HepG2 (cell line): Measurements from ENCODE around the gene ATRN. TPM values are rescaled to one million over a fixed set of nuclear protein-coding genes. Genes with fewer than 3 reads are reported as not detected.
A peak's percentile ranks its signal among the peaks of the same experiment; 100 is the strongest.

ENCODE experiments used
- BORCS8-MEF2B ChIP-seq: sonication (generic); formaldehyde crosslinking; IDR thresholded peaks from 2 replicates; pipeline ENCODE4 v1.8.0; 2022; ENCODE audit warnings: mild to moderate bottlenecking, missing genetic modification reagents
- FOXC1 ChIP-seq: sonication (generic); formaldehyde crosslinking; IDR thresholded peaks from 2 replicates; pipeline ENCODE4 v1.8.0; 2022; ENCODE audit warnings: mild to moderate bottlenecking, missing genetic modification reagents, borderline replicate concordance
- JUND ChIP-seq: sonication (generic); formaldehyde crosslinking; IDR thresholded peaks from 2 replicates; pipeline ENCODE4 v1.8.0; 2022; ENCODE audit warnings: mild to moderate bottlenecking, missing genetic modification reagents
- KAT8 ChIP-seq: IDR thresholded peaks from 2 replicates; pipeline ENCODE4 v1.6.1; 2016; ENCODE audit warnings: missing genetic modification reagents, missing compliant biosample characterization
- KDM1A ChIP-seq: IDR thresholded peaks from 2 replicates; pipeline ENCODE4 v1.6.1; 2016; ENCODE audit warnings: missing compliant biosample characterization
- NFE2L1 ChIP-seq: sonication (generic); formaldehyde crosslinking; IDR thresholded peaks from 2 replicates; pipeline ENCODE4 v1.4.0; 2020; ENCODE audit warnings: missing genetic modification reagents, mild to moderate bottlenecking, borderline replicate concordance
- SCMH1 ChIP-seq: sonication (generic); formaldehyde crosslinking; IDR thresholded peaks from 2 replicates; pipeline ENCODE4 v1.9.0; 2021; ENCODE audit warnings: missing genetic modification reagents, mild to moderate bottlenecking, borderline replicate concordance
- SMAD3 ChIP-seq: sonication (generic); formaldehyde crosslinking; IDR thresholded peaks from 2 replicates; pipeline ENCODE4 v1.4.0; 2020; ENCODE audit warnings: missing genetic modification reagents
- SNAI1 ChIP-seq: sonication (generic); formaldehyde crosslinking; IDR thresholded peaks from 2 replicates; pipeline ENCODE4 v1.5.0; 2020; ENCODE audit warnings: mild to moderate bottlenecking, missing genetic modification reagents, borderline replicate concordance
- TBX3 ChIP-seq: fragments of 450-650 bp; IDR thresholded peaks from 2 replicates; pipeline ENCODE4 v1.6.1; 2017; ENCODE audit warnings: antibody characterized with exemption, mild to moderate bottlenecking, inconsistent platforms, borderline replicate concordance
- TOPORS ChIP-seq: sonication (generic); formaldehyde crosslinking; IDR thresholded peaks from 2 replicates; pipeline ENCODE4 v1.8.0; 2023; ENCODE audit warnings: mild to moderate bottlenecking, missing genetic modification reagents
- ZNF329 ChIP-seq: sonication (generic); formaldehyde crosslinking; IDR thresholded peaks from 2 replicates; pipeline ENCODE4 v1.9.0; 2021; ENCODE audit warnings: low read depth, mild to moderate bottlenecking, missing genetic modification reagents
- ZNF562 ChIP-seq: sonication (generic); formaldehyde crosslinking; IDR thresholded peaks from 2 replicates; pipeline ENCODE4 v1.8.0; 2022; ENCODE audit warnings: missing genetic modification reagents, borderline replicate concordance
- polyA plus RNA-seq, 8 experiments: library from polyadenylated mRNA; depleted of rRNA in 3 of 8; stranded (reverse) in 7 of 8; unstranded in 1 of 8; fragments of >200 nt; fragmentation: Illumina TruSeq in 4 of 8; extraction: Trizol in 4 of 8; gene quantifications; 2 replicates each; pipeline versions ENCODE4 v1.2.1 to v1.2.3, GENCODE V29; 2011 to 2016; ENCODE audit warnings: low read depth in 4 of 8, missing spikeins in 1 of 8, mixed read lengths in 1 of 8; ENCODE audit not compliant: insufficient read depth in 1 of 8
- total RNA-seq, 5 experiments: library from RNA; depleted of rRNA; stranded (reverse); fragments of >200 nt; fragmentation: Illumina TruSeq; extraction: Trizol; gene quantifications; 2 replicates each; pipeline ENCODE4 v1.2.3, GENCODE V29; 2016; ENCODE audit warnings: low read depth in 1 of 5
- TF ChIP-seq, protein P1 (sequence below): sonication (generic); formaldehyde crosslinking; IDR thresholded peaks from 2 replicates; pipeline ENCODE4 v1.8.0; 2022; ENCODE audit warnings: mild to moderate bottlenecking, missing genetic modification reagents
- TF ChIP-seq, protein P2 (sequence below), 2 experiments: sonication (generic) in 1 of 2; formaldehyde crosslinking in 1 of 2; IDR thresholded peaks; 2 replicates each; pipeline versions ENCODE4 v1.4.0 to v1.6.1; 2016 to 2020; ENCODE audit warnings: borderline replicate concordance in 1 of 2, low read depth in 1 of 2, mild to moderate bottlenecking in 1 of 2, missing genetic modification reagents in 1 of 2
- TF ChIP-seq, protein P3 (sequence below): IDR thresholded peaks from 2 replicates; pipeline ENCODE4 v1.6.1; 2016; ENCODE audit warnings: low read depth, borderline replicate concordance
- TF ChIP-seq, protein P4 (sequence below): sonication (generic); formaldehyde crosslinking; IDR thresholded peaks from 2 replicates; pipeline ENCODE4 v1.5.1; 2020; ENCODE audit warnings: missing genetic modification reagents, mild to moderate bottlenecking, borderline replicate concordance
- TF ChIP-seq, protein P5 (sequence below): sonication (generic); formaldehyde crosslinking; IDR thresholded peaks from 2 replicates; pipeline ENCODE4 v1.4.0; 2020; ENCODE audit warnings: missing genetic modification reagents

The ATRN gene
- total and polyA plus RNA-seq, 2 of the 13 experiments (the other 11 are each of a cell fraction or from before 2014, with no cell fraction given) = 44.2 to 81.1 TPM

DNA sequence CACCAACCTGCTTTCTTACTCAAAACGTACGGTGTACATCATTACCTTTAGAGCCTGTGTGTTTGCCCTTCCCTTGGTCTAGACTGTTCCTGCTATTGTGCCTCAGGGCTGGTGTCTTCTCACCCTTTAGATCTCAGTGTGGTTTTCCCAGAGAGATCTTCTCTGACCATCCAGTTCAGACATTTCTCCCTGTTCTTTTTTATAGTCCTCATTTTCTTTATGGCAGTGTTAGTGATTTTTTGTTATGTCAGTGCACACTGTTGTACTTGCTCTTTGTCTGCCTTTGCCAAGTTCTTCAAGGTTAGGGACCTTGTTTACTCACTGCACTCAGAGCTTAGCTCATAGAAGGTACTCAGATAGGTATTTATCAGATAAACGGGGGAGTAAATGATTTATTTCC lies 82.8 kb downstream of the ATRN start (continued):
- TF ChIP-seq, protein P1, sequence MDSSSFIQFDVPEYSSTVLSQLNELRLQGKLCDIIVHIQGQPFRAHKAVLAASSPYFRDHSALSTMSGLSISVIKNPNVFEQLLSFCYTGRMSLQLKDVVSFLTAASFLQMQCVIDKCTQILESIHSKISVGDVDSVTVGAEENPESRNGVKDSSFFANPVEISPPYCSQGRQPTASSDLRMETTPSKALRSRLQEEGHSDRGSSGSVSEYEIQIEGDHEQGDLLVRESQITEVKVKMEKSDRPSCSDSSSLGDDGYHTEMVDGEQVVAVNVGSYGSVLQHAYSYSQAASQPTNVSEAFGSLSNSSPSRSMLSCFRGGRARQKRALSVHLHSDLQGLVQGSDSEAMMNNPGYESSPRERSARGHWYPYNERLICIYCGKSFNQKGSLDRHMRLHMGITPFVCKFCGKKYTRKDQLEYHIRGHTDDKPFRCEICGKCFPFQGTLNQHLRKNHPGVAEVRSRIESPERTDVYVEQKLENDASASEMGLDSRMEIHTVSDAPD (CRISPR knock-in tag) = peak; percentile 48; the same call in 1 of the 2 replicates
- no peak for TF ChIP-seq SCMH1 (CRISPR knock-in tag)
- no peak for TF ChIP-seq ZNF562 (CRISPR knock-in tag)
- no peak for TF ChIP-seq BORCS8-MEF2B
- TF ChIP-seq SNAI1 (CRISPR knock-in tag) = no peak
- TF ChIP-seq, protein P2, sequence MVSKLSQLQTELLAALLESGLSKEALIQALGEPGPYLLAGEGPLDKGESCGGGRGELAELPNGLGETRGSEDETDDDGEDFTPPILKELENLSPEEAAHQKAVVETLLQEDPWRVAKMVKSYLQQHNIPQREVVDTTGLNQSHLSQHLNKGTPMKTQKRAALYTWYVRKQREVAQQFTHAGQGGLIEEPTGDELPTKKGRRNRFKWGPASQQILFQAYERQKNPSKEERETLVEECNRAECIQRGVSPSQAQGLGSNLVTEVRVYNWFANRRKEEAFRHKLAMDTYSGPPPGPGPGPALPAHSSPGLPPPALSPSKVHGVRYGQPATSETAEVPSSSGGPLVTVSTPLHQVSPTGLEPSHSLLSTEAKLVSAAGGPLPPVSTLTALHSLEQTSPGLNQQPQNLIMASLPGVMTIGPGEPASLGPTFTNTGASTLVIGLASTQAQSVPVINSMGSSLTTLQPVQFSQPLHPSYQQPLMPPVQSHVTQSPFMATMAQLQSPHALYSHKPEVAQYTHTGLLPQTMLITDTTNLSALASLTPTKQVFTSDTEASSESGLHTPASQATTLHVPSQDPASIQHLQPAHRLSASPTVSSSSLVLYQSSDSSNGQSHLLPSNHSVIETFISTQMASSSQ (IDR thresholded peaks at IDR 0.05; ENCODE audit: low read depth) = no peak
- TF ChIP-seq, protein P2 (CRISPR knock-in tag; IDR thresholded peaks at IDR 0.05; ENCODE audit: borderline replicate concordance) = peak; percentile 71; the same call in 1 of the 2 replicates
- no peak for TF ChIP-seq KDM1A (CRISPR knock-in tag)
- TF ChIP-seq, protein P3, sequence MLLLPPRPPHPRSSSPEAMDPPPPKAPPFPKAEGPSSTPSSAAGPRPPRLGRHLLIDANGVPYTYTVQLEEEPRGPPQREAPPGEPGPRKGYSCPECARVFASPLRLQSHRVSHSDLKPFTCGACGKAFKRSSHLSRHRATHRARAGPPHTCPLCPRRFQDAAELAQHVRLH (CRISPR knock-in tag) = no peak
- no peak for TF ChIP-seq NFE2L1
- no peak for TF ChIP-seq JUND
- TF ChIP-seq, protein P4, sequence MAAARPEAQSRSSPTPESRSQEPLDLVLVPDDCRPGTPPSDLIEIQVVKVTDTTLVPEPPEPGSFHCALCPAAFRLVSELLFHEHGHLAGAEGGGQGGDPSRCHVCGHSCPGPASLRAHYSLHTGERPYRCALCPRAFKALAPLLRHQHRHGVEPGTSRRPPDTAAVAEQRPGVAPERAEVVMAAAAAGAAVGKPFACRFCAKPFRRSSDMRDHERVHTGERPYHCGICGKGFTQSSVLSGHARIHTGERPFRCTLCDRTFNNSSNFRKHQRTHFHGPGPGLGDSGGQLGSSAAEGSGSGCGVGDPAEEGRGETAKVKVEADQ (CRISPR knock-in tag) = no peak
- no peak for TF ChIP-seq FOXC1 (CRISPR knock-in tag)
- TF ChIP-seq KAT8 = no peak
- TF ChIP-seq ZNF329 (CRISPR knock-in tag) = no peak
- no peak for TF ChIP-seq TBX3
- TF ChIP-seq TOPORS (CRISPR knock-in tag) = no peak
- TF ChIP-seq SMAD3 = 0 out of 2 replicates have a peak, but pooled peaks have one; percentile 18
- TF ChIP-seq, protein P5, sequence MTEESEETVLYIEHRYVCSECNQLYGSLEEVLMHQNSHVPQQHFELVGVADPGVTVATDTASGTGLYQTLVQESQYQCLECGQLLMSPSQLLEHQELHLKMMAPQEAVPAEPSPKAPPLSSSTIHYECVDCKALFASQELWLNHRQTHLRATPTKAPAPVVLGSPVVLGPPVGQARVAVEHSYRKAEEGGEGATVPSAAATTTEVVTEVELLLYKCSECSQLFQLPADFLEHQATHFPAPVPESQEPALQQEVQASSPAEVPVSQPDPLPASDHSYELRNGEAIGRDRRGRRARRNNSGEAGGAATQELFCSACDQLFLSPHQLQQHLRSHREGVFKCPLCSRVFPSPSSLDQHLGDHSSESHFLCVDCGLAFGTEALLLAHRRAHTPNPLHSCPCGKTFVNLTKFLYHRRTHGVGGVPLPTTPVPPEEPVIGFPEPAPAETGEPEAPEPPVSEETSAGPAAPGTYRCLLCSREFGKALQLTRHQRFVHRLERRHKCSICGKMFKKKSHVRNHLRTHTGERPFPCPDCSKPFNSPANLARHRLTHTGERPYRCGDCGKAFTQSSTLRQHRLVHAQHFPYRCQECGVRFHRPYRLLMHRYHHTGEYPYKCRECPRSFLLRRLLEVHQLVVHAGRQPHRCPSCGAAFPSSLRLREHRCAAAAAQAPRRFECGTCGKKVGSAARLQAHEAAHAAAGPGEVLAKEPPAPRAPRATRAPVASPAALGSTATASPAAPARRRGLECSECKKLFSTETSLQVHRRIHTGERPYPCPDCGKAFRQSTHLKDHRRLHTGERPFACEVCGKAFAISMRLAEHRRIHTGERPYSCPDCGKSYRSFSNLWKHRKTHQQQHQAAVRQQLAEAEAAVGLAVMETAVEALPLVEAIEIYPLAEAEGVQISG = no peak
